ENCODE results near the gene CRIP3. TPM values are rescaled to one million over a fixed set of nuclear protein-coding genes. Genes with fewer than 3 reads are reported as not detected.

CRIP3 gene
- total RNA-seq, 2 donors from 2014 or later: not detected

DNA sequence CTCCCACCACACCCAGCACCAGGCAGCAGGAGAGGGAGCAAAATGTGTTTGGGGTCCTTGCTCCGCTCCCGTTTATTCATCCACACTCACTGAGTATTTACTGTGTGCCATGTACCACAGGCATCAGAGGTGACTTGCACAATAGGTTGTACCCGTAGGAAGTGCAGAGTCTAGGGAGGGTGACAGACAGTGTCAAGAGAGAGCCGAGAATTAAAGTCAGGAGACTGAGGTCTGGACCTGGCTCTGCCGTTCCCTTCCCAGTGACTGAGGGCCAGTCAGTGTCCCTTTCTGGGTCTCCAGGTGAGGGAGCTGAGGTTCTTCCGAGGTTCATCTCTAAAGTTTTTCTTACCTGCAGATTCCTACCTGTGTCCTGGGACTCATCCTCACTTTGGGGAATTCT is 43.1 kb downstream of the CRIP3 start:
- Histone ChIP-seq H3K9me3 (no peaks in the 10 kb centered on the region), H3K36me3 (replicated peaks in 1 of 2; ENCODE audit: insufficient read depth in 1 of 2, low read depth in 2 of 2) (no peaks in the 10 kb centered on the region), H3K4me3 (no peak overlapping the region), H3K27ac (no peak overlapping the region), H3K4me1 (peaks cover 35% of the 10 kb centered on the region), H3K27me3 (no peaks in the 10 kb centered on the region)
- no peak for ATAC-seq
- 90 to 91% methylated on average over 6 of the region's 6 CpGs for WGBS, 2 donors
- intact Hi-C loops (cut with DNase I): no loop called here
- DNase-seq: no peak
- no peak for TF ChIP-seq POLR2A (IDR thresholded peaks at IDR 0.05)
- TF ChIP-seq, protein P1, sequence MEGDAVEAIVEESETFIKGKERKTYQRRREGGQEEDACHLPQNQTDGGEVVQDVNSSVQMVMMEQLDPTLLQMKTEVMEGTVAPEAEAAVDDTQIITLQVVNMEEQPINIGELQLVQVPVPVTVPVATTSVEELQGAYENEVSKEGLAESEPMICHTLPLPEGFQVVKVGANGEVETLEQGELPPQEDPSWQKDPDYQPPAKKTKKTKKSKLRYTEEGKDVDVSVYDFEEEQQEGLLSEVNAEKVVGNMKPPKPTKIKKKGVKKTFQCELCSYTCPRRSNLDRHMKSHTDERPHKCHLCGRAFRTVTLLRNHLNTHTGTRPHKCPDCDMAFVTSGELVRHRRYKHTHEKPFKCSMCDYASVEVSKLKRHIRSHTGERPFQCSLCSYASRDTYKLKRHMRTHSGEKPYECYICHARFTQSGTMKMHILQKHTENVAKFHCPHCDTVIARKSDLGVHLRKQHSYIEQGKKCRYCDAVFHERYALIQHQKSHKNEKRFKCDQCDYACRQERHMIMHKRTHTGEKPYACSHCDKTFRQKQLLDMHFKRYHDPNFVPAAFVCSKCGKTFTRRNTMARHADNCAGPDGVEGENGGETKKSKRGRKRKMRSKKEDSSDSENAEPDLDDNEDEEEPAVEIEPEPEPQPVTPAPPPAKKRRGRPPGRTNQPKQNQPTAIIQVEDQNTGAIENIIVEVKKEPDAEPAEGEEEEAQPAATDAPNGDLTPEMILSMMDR (IDR thresholded peaks at IDR 0.05): no peak

DNA sequence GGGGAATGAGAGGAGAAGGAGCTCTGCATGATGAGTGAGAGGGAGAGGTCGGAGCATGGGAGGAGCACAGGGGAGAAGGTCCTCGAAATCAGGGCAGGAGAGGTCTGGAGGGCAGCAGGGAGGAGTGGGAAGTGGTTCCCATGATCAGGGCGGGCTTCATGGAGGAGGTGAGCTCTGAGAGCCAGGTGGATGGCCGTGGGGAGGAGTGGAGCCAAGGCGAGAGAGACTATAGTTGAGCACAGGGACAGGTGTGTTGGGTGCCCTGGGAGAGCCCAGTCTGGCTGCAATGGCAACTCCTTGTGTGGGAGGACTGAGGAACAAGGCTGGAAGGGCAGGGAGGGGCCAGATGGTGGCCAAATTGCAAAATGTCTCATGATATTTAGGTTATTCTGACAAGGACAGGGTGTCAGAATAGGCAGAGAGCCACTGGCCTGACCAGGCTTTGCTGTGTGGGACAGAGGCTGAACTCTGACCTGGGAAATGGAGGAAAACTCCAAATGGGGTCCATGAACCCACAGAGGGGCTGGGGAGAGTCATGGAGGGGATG is 44.0 kb downstream of the CRIP3 start:
- peaks cover 26% of the 10 kb centered on the region for H3K4me1 ChIP-seq
- TF ChIP-seq, protein P1 (IDR thresholded peaks at IDR 0.05): no peak
- TF ChIP-seq POLR2A (IDR thresholded peaks at IDR 0.05): no peak
- WGBS, 2 donors: 77% methylated on average over 5 of the region's 5 CpGs
- H3K9me3 ChIP-seq: no peaks in the 10 kb centered on the region
- H3K36me3 ChIP-seq (replicated peaks in 1 of 2; ENCODE audit: insufficient read depth in 1 of 2, low read depth in 2 of 2): no peaks in the 10 kb centered on the region
- intact Hi-C loops (cut with DNase I): no loop called here
- ATAC-seq (no peak), DNase-seq (no peak)
- H3K27me3 ChIP-seq: no peaks in the 10 kb centered on the region
- no peak overlapping the region for H3K27ac ChIP-seq
- H3K4me3 ChIP-seq: no peak overlapping the region

DNA sequence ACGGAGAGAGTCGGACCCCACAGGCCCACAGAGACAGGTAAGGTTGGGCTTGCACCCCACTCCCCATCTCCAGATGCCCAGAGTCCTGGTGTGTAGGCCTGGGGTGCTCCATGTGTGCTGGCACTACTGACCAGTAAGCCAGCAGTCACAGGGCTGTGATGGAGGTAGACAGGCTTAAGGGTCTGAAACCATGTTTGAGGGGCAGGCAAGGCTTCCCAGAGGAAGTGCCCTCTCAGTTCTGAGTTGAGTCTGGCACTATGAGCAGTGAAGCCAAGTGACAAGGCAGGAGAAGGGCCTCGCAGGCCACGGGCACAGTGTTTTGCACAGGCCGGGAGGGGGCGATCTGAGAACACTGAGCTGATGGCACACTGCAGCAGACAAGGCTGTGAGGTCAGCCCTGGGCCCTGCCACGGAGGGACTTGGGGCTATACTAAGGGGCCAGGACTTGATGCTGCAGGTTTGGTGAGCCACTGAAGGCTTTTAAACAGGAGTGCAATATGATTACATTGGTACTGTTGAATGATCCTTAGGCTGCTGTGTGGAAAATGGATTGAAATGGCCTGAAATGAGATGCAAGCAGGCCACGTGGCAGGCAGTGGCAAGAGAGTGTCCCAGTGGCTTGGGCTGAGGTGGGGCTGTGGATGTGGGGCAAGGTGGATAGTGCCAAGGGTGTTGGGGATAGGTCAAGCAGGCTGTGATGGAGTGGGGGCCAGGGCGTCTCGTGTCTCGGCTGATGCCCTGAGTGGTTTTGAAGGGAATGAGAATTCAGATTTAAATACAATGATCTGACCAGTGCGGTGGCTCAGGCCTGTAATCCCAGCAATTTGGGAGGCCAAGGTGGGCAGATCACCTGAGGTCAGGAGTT is 45.1 kb downstream of the CRIP3 start:
- intact Hi-C loops (cut with DNase I): no loop called here
- ATAC-seq: peak; percentile 88
- no peak for TF ChIP-seq POLR2A (IDR thresholded peaks at IDR 0.05)
- TF ChIP-seq, protein P1 (IDR thresholded peaks at IDR 0.05): peak; percentile 61 to 90 (median 77)

GRCh38 chr6:43262780-43263313 is 45.8 kb downstream of the CRIP3 start:
- H3K27me3 ChIP-seq: no peaks in the 10 kb centered on the region
- TF ChIP-seq, protein P1 (IDR thresholded peaks at IDR 0.05): no peak
- TF ChIP-seq POLR2A (IDR thresholded peaks at IDR 0.05): no peak
- H3K36me3 ChIP-seq (replicated peaks in 1 of 2; ENCODE audit: insufficient read depth in 1 of 2, low read depth in 2 of 2): no peaks in the 10 kb centered on the region
- WGBS, 2 donors: 77 to 83% methylated on average over 13 to 39 of the region's 39 CpGs
- no peaks in the 10 kb centered on the region for H3K9me3 ChIP-seq
- H3K4me1 ChIP-seq: peaks cover 8% of the 10 kb centered on the region
- ATAC-seq (no peak), DNase-seq (no peak)
- no peak overlapping the region for H3K4me3 ChIP-seq
- H3K27ac ChIP-seq: no peak overlapping the region
- intact Hi-C loops (cut with DNase I): no loop called here

More for the DNA sequence above, 45.1 kb downstream of the CRIP3 start:
- Histone ChIP-seq H3K36me3 (replicated peaks in 1 of 2; ENCODE audit: insufficient read depth in 1 of 2, low read depth in 2 of 2) (no peaks in the 10 kb centered on the region), H3K4me3 (no peak overlapping the region), H3K27ac (no peak overlapping the region), H3K4me1 (peaks cover 15% of the 10 kb centered on the region), H3K9me3 (no peaks in the 10 kb centered on the region), H3K27me3 (no peaks in the 10 kb centered on the region)
- WGBS, 2 donors: 47 to 70% methylated on average over 7 to 12 of the region's 12 CpGs
- peak; percentile 82 to 87 (median 84) for DNase-seq
